ENCODE measurements around the gene PRR22.

DNA sequence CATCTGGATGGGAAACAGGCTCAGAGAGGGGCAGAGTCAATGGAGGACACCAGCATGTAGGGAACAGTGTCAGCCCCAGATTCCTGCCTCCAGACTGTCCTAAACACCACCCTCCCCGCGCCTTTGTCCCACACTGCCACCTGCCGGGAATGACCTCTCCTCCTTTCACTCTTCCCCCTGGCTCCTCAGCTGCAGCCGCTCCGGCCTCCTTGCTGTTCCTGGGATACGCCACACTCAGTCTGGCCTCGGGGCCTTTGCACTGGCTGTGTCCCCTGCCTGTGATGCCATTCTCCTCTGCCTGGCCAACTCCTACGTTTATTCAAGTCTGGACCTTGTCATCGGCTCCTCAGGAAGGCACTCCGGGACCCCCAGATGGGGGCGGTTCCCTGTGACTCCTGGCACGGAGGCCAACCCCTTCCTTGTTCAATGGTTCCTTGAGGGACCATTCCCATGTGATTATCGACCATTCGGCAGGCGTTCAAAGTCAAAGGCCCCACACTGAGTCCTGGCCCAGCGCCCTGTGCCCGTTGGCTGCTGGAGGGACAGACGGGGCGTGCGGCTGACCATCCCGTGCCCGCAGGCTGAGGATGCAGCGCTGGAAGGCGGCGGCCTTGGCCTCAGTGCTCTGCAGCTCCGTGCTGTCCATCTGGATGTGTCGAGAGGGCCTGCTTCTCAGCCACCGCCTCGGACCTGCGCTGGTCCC lies 39.2 kb upstream of the PRR22 start:
- TF ChIP-seq POLR2AphosphoS5 (IDR thresholded peaks at IDR 0.05) (no peak), CTCF (IDR thresholded peaks at IDR 0.05; ENCODE audit: poor library complexity, severe bottlenecking) (no peak), EP300 (conservative IDR thresholded peaks at IDR 0.05; ENCODE audit: poor library complexity, severe bottlenecking) (no peak), TAF1 (IDR thresholded peaks at IDR 0.05; ENCODE audit: low read depth) (no peak), EZH2 (IDR thresholded peaks at IDR 0.05; ENCODE audit: borderline replicate concordance, insufficient read depth, low read length, poor library complexity, severe bottlenecking) (no peak), RAD21 (conservative IDR thresholded peaks at IDR 0.05) (no peak), REST (IDR thresholded peaks at IDR 0.05; ENCODE audit: borderline replicate concordance) (no peak), SMC3 (conservative IDR thresholded peaks at IDR 0.05; ENCODE audit: poor library complexity) (no peak)

All from neural cell (in vitro differentiated cells).